Left colon (tissue), 2 donors: ENCODE results near the gene STRIT1. TPM values are rescaled to one million over a fixed set of nuclear protein-coding genes. Genes with fewer than 3 reads are reported as not detected.

Source experiments
- ATAC-seq: fragments of 200-7000 bp; cut with Tn5 transposase; one replicate; pipeline ENCODE4 v1.9.1; 2020; ENCODE audit warnings: mild to moderate bottlenecking, moderate library complexity
- DNase-seq, 2 donors: peaks; one replicate each; pipeline ENCODE4 v3.0.0-alpha.2; 2020
- intact Hi-C, 2 donors: fragments of 100-400 bp; cut with DNase I in 1 of 2; cut with micrococcal nuclease in 1 of 2; formaldehyde crosslinking; loops; one replicate each; pipeline versions ENCODE4 v1.11.2 to v1.14.0; 2022; cut with DNase I, micrococcal nuclease
- long read RNA-seq: library from polyadenylated mRNA; unstranded; transcript quantifications from one replicate; pipeline ENCODE4 v2.0.0, GENCODE V29; 2021
- total RNA-seq, 2 donors: library from RNA; stranded (reverse); fragmentation: NEBNext Ultra II Directional; extraction: Animal tissue kit (Norgen Biotek cat#: 25700); gene quantifications; one replicate each; pipeline ENCODE4 v1.2.1, GENCODE V29; 2021
- donor health status: DM: no; HTN: no; CAD: no.
- donor health status: DM: yes; HTN: yes; CAD: no.

STRIT1 gene
- not detected for total RNA-seq
- long read RNA-seq, result 0 reads

GRCh38 chr3:155293516-155293915 is at the start of gene STRIT1:
Gene STRIT1, minus strand, starts transcription at chr3:155293683.
- intact Hi-C loops, result no loop called here
- DNase-seq, result no peak
- ATAC-seq, result no peak

GRCh38 chr3:155342344-155342743 is 48.9 kb upstream of the STRIT1 start:
- intact Hi-C loops, result no loop called here
- ATAC-seq (no peak), DNase-seq (no peak)

- ATAC-seq, result no peak
- no peak for DNase-seq
- intact Hi-C loops, result no loop called here
Observed at GRCh38 chr3:155339052-155339451, 45.6 kb upstream of the STRIT1 start.

GRCh38 chr3:155335724-155336354 is 42.4 kb upstream of the STRIT1 start:
- intact Hi-C loops, result no loop called here
- ATAC-seq, result no peak
- DNase-seq, result no peak

- DNase-seq (no peak), ATAC-seq (no peak)
- intact Hi-C loops, result no loop called here
Observed at GRCh38 chr3:155334914-155335723, 41.6 kb upstream of the STRIT1 start.

GRCh38 chr3:155334215-155334913 is 40.9 kb upstream of the STRIT1 start:
- intact Hi-C loops, result no loop called here
- no peak for ATAC-seq
- no peak for DNase-seq

- no peak for DNase-seq
- intact Hi-C loops, result no loop called here
- ATAC-seq, result no peak
Observed at GRCh38 chr3:155332716-155333115, 39.2 kb upstream of the STRIT1 start.

- ATAC-seq, result no peak
- DNase-seq, result no peak
- intact Hi-C loops, result no loop called here
Observed at GRCh38 chr3:155331078-155331477, 37.6 kb upstream of the STRIT1 start.

- intact Hi-C loops, result no loop called here
- DNase-seq (no peak), ATAC-seq (no peak)
Observed at GRCh38 chr3:155330370-155330769, 36.9 kb upstream of the STRIT1 start.

- ATAC-seq (no peak), DNase-seq (no peak)
- intact Hi-C loops, result no loop called here
Observed at GRCh38 chr3:155329513-155330048, 36.1 kb upstream of the STRIT1 start.

GRCh38 chr3:155327871-155328270 is 34.4 kb upstream of the STRIT1 start:
- no peak for DNase-seq
- intact Hi-C loops, result no loop called here
- ATAC-seq, result no peak

- no peak for ATAC-seq
- DNase-seq, result no peak
- intact Hi-C loops, result no loop called here
Observed at GRCh38 chr3:155327430-155327829, 33.9 kb upstream of the STRIT1 start.

- ATAC-seq, result no peak
Observed at GRCh38 chr3:155326901-155327300, 33.4 kb upstream of the STRIT1 start.

GRCh38 chr3:155326244-155326643 is 32.8 kb upstream of the STRIT1 start:
- ATAC-seq, result no peak
- no peak for DNase-seq
- intact Hi-C loops, result no loop called here

More at GRCh38 chr3:155326901-155327300, 33.4 kb upstream of the STRIT1 start:
- intact Hi-C loops, result no loop called here
- no peak for DNase-seq

GRCh38 chr3:155325263-155325835 is 31.9 kb upstream of the STRIT1 start:
- ATAC-seq, result peak; percentile 84
- intact Hi-C loops, result no loop called here
- peak in 1 of 2 donors; percentile 18 for DNase-seq

GRCh38 chr3:155323063-155323666 is 29.7 kb upstream of the STRIT1 start:
- DNase-seq (peak in 1 of 2 donors; percentile 11), ATAC-seq (peak; percentile 72)
- intact Hi-C loops, result loop anchor here in 1 of 2 donors (2.0 kb wide), 1 partner anchor 564 kb away; no protein-coding TSS in a partner anchor

- DNase-seq, result no peak
- no peak for ATAC-seq
- intact Hi-C loops, result no loop called here
Observed at GRCh38 chr3:155321418-155321817, 27.9 kb upstream of the STRIT1 start.

GRCh38 chr3:155320934-155321333 is 27.5 kb upstream of the STRIT1 start:
- ATAC-seq, result no peak
- intact Hi-C loops, result no loop called here
- no peak for DNase-seq

GRCh38 chr3:155318740-155319139 is 25.3 kb upstream of the STRIT1 start:
- intact Hi-C loops, result no loop called here
- DNase-seq (no peak), ATAC-seq (no peak)
